ENCODE data around the gene CELF2.

- TF ChIP-seq EZH2 (IDR thresholded peaks at IDR 0.05; ENCODE audit: insufficient read depth, poor library complexity, severe bottlenecking), result no peak
- TF ChIP-seq EZH2phosphoT487 (IDR thresholded peaks at IDR 0.05; ENCODE audit: insufficient read depth, low read depth), result no peak
These were observed 313.4 kb downstream of the CELF2 start for GRCh38 chr10:11331046-11331577.

Measured in GM23248 (cell line).